Astrocyte of the cerebellum (primary cell): ENCODE measurements around the gene SNAI3.

ENCODE experiments used
- DNase-seq: peaks from one replicate; pipeline ENCODE4 v3.0.0-alpha.2; 2011; ENCODE audit warnings: low read depth
- H3K4me3 ChIP-seq: 2 replicates; pipeline ENCODE4 v1.5.1; 2011; ENCODE audit warnings: mild to moderate bottlenecking, low read depth, low read length, moderate library complexity
- in situ Hi-C: cut with HindIII; loops from 2 replicates; pipeline ENCODE4 v1.10.0; 2017; ENCODE audit warnings: low sequenced_read_pairs
- TF ChIP-seq, protein P1 (sequence below): IDR thresholded peaks from 2 replicates; pipeline ENCODE4 v1.5.1; 2012; ENCODE audit warnings: low read length, low read depth, moderate library complexity, mild to moderate bottlenecking; ENCODE audit errors: missing control alignments

Gene SNAI3

DNA sequence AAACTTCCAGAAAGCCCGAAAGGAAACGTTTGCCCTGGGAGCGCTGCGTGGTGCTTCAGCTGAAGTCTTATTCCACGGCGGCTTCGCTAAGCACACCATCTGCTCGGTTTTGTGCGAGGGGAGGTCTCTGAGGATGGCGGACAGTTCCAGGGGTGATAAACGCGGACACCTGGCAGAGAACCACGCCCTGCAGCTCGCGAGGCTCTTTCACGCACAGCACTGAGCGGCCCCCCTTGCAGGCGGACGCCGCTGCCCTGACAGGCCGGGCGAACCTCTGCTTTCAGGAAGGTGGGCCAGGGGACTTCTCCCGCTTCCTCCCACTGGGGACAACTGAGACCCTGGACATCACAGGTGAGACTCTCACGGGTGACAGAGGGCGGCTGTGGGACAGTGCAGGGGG, 27.1 kb downstream of the SNAI3 start:
- TF ChIP-seq, protein P1, sequence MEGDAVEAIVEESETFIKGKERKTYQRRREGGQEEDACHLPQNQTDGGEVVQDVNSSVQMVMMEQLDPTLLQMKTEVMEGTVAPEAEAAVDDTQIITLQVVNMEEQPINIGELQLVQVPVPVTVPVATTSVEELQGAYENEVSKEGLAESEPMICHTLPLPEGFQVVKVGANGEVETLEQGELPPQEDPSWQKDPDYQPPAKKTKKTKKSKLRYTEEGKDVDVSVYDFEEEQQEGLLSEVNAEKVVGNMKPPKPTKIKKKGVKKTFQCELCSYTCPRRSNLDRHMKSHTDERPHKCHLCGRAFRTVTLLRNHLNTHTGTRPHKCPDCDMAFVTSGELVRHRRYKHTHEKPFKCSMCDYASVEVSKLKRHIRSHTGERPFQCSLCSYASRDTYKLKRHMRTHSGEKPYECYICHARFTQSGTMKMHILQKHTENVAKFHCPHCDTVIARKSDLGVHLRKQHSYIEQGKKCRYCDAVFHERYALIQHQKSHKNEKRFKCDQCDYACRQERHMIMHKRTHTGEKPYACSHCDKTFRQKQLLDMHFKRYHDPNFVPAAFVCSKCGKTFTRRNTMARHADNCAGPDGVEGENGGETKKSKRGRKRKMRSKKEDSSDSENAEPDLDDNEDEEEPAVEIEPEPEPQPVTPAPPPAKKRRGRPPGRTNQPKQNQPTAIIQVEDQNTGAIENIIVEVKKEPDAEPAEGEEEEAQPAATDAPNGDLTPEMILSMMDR: no peak
- DNase-seq: no peak
- in situ Hi-C loops: no loop called here
- H3K4me3 ChIP-seq: no peak overlapping the region

DNA sequence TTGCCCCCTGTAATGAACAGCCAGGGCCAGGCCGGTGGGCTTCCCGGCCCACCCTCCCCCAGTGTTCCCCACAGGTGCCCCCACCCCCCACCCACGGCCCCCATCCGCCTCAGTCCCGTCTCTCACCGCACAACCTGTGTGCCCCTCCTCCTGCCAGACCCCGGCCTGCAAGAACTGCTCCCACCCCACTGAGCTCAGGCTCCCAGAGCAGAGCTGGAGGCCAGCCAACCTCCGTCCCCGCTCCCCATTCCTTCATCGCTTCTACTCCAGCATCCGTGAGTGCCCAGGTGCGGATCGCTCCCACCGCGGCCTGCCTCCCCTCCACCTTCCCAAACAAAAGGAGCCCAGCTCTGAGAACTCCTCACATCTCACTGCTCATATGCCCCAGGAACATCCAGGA, 27.6 kb downstream of the SNAI3 start:
- no peak for DNase-seq
- H3K4me3 ChIP-seq: no peak overlapping the region
- in situ Hi-C loops: no loop called here
- TF ChIP-seq, protein P1: no peak

DNA sequence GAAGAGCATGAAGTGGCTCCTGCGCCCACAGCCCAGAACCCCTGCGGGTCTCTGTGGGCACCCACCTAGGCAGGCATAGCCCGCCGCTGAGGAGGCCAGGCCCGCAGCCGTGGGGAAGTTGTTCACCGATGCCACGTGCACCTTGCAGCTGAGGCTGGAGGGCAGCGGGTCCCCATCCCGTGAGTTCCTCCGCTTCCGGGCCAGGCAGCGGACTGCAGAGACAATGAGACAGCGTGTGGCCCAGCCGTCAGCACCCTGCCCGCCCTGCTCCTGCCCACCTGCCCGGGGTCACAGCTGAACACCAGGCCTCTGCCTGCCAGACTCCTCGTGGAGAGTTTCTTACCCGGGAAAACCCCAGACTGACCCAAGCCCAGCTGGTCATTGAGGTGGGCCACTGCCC, 28.9 kb downstream of the SNAI3 start:
- in situ Hi-C loops: no loop called here
- TF ChIP-seq, protein P1: no peak
- no peak for DNase-seq
- no peak overlapping the region for H3K4me3 ChIP-seq

DNA sequence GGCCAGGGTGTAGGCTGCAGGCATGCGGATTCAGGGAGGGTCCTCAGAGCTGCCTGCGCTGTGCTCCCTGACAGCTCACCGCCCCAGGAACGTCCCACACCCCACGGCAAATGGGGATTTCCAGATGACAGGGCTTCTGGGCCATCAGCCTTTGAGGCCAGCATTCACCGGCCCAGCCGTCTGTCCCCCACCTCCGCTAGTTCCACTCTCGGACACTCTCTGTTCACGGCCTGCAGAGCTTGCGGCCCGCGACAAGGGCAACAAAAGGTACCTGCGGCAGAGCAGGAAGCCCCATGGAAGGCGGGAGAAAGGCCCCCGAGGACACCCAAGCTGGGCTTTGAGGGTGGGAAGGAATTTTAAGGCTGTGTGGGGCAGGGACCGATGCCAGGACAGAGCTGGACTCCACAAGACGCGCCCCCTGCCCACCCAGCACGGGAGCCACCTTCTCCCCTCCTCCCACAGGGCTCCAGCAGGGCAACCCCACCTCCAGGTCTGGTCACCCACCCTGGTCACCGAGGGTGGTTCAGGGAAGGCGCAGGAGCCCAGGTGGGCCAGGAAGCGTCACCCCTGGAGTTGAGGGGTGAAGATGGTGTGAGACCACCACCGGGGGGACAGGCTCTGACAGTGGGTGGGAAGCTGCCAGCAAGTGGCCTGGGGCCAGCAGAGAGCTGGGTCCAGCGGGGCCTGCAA, 29.9 kb downstream of the SNAI3 start:
- in situ Hi-C loops: no loop called here
- no peak overlapping the region for H3K4me3 ChIP-seq
- no peak for DNase-seq
- TF ChIP-seq, protein P1: no peak

DNA sequence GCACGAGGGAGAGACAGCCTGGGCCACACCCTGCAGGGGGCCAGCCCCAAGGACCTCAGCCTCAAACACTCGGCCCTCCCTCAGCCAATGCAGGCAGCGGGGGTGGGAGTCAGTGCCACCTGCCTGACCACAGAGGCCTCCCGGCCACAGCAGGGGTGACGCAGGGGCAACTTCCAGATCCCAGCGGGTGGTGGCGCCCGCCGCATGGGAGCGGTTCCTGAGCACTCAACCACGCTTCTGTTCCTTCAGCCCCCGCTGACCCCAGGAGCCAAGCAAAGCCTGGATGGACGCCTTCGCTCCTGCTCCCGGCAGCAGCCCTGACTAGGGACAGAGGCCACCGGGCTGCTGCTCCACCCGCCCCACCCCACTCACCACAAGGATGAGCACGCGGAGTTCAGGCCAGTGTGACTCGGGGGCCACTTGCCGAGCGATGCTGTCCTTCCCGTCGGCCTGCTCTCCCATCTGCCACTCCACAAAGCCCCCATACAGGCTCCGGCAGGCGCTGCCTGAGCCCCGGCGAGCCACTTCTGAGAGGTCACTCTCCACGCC, 30.5 kb downstream of the SNAI3 start:
- DNase-seq: no peak
- H3K4me3 ChIP-seq: no peak overlapping the region
- in situ Hi-C loops: no loop called here
- TF ChIP-seq, protein P1: no peak

DNA sequence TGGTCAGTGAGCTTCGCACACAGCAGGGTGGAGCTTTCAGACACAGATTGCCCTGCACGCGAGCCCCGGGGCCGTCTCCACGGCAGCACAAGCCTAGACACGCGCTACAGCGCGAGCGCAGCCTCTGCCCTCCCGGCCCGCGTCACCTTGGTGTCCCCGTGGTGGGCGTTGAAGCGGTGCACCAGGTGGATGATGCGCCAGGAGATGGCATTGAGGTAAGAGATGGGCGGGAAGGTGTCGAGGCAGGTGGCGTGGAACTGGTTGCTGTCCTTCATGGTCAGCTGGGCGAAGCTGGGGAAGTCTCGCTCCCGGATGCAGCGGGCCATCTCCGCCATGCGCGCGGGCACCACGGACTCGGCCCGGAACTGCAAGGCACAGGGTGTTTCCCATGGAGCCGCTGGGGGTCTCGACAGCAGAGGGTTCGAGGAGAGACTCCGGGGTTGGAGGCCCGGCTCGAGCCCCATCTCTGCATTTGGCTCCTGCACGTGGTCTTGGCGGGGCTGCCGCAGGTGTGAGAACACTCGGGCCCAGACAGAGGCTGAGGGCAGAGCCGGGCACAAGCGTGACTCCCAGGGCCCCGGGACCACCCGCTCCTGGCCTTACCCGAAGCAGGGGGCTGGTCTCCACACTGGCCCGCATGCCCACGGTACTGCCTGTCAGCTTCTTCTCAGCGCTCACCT, 31.1 kb downstream of the SNAI3 start:
- no peak for DNase-seq
- TF ChIP-seq, protein P1: no peak
- H3K4me3 ChIP-seq: no peak overlapping the region
- in situ Hi-C loops: no loop called here
